Karpas-422 (cell line): ENCODE measurements around the gene ITGB6. TPM values are rescaled to one million over a fixed set of nuclear protein-coding genes. Genes with fewer than 3 reads are reported as not detected.
A peak's percentile ranks its signal among the peaks of the same experiment; 100 is the strongest.
"Not testable (repeated sequence)": the region's sequence is repeated elsewhere in the genome, so short reads cannot be mapped to it uniquely, and the experiment has no call there.

ENCODE experiments used
- DNase-seq: peaks from one replicate; pipeline ENCODE4 v3.0.0-alpha.2; 2015
- H2AFZ ChIP-seq: fragments of 200-600 bp; sonication (generic); 2 replicates; pipeline ENCODE4 v1.6.1; 2014; ENCODE audit warnings: antibody characterized with exemption, low read length, mixed read lengths
- H3K27ac ChIP-seq: fragments of 200-600 bp; sonication (generic); 2 replicates; pipeline ENCODE4 v1.5.1; 2014; ENCODE audit warnings: mild to moderate bottlenecking, low read length, moderate library complexity
- H3K27me3 ChIP-seq: fragments of 200-600 bp; sonication (generic); 2 replicates; pipeline ENCODE4 v1.6.1; 2014; ENCODE audit warnings: low read length, mixed read lengths
- H3K36me3 ChIP-seq: fragments of 200-600 bp; sonication (generic); 2 replicates; pipeline ENCODE4 v1.6.1; 2014; ENCODE audit warnings: low read length, mixed read lengths; ENCODE audit not compliant: insufficient read depth
- H3K4me1 ChIP-seq: fragments of 200-600 bp; sonication (generic); 2 replicates; pipeline ENCODE4 v1.6.1; 2014; ENCODE audit warnings: mild to moderate bottlenecking, low read length, mixed read lengths
- H3K4me2 ChIP-seq: fragments of 200-600 bp; sonication (generic); 2 replicates; pipeline ENCODE4 v1.6.1; 2014; ENCODE audit warnings: low read length, low read depth, mild to moderate bottlenecking; ENCODE audit not compliant: poor library complexity, severe bottlenecking
- H3K4me3 ChIP-seq: fragments of 200-600 bp; sonication (generic); 2 replicates; pipeline ENCODE4 v1.5.1; 2014; ENCODE audit warnings: mild to moderate bottlenecking, antibody characterized with exemption, low read length, mixed read lengths
- H3K79me2 ChIP-seq: fragments of 200-600 bp; sonication (generic); 2 replicates; pipeline ENCODE4 v1.6.1; 2014; ENCODE audit warnings: mild to moderate bottlenecking, low read length, mixed read lengths
- H3K9ac ChIP-seq: fragments of 200-600 bp; sonication (generic); 2 replicates; pipeline ENCODE4 v1.6.0; 2014; ENCODE audit warnings: low read length
- H3K9me2 ChIP-seq: fragments of 200-600 bp; sonication (generic), shearing (Covaris generic); replicated peaks from 2 replicates; pipeline ENCODE4 v1.6.0; 2014; ENCODE audit warnings: mild to moderate bottlenecking, low read length, moderate library complexity; ENCODE audit not compliant: insufficient read depth
- H3K9me3 ChIP-seq: fragments of 300-700, 200-600 bp; sonication (generic); 2 replicates; pipeline ENCODE4 v1.6.1; 2014; ENCODE audit warnings: low read length, mixed read lengths
- H4K20me1 ChIP-seq: fragments of 200-600 bp; sonication (generic); 2 replicates; pipeline ENCODE4 v1.6.1; 2014; ENCODE audit warnings: mild to moderate bottlenecking, antibody characterized with exemption, low read length, low read depth; ENCODE audit not compliant: insufficient read depth
- total RNA-seq: library from RNA; depleted of rRNA; stranded (reverse); fragments of >200 nt; shearing (Covaris generic); gene quantifications from 2 replicates; pipeline ENCODE4 v1.2.3, GENCODE V29; 2014; ENCODE audit warnings: low replicate concordance

Gene ITGB6
- total RNA-seq, 1 experiment from 2014 or later = not detected

DNA sequence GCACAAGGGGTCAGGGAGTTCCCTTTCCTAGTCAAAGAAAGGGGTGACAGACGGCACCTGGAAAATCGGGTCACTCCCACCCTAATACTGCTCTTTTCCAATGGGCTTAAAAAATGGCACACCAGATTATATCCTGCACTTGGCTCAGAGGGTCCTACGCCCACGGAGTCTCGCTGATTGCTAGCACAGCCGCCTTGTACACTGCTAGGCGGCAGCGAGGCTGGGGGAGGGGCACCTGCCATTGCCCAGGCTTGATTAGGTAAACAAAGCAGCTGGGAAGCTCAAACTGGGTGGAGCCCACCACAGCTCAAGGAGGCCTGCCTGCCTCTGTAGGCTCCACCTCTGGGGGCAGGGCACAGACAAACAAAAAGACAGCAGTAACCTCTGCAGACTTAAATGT is 85.4 kb downstream of the ITGB6 start:
- H3K79me2 ChIP-seq, H3K9me3 ChIP-seq, H3K4me3 ChIP-seq, H3K4me1 ChIP-seq, H3K4me2 ChIP-seq, H3K27me3 ChIP-seq, H3K36me3 ChIP-seq, DNase-seq, H4K20me1 ChIP-seq, H3K9ac ChIP-seq, H2AFZ ChIP-seq, H3K27ac ChIP-seq, H3K9me2 ChIP-seq: not testable (repeated sequence)

DNA sequence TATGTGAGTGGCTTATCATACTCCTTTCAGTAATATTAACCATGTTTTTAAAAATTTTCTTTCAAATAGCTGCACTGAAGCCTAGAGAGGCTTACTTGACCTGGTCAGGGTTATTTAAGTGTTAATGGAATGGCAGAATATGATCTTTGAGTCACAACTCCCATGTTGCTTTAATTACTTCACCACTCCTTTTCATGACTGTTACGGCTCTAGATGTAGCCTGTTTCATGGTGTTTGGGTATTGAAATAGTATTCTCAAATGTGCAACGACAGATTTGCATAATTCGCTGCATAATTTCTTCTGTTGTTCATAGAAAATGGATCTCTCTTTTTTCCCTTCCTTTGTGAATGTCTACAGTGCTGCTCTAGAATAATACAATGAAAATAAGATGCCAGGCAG is 86.1 kb downstream of the ITGB6 start:
- H3K79me2 ChIP-seq = no peaks in the 10 kb centered on the region
- H3K4me2 ChIP-seq = no peak overlapping the region
- H3K27ac ChIP-seq = no peak overlapping the region
- H2AFZ ChIP-seq = no peak overlapping the region
- H4K20me1 ChIP-seq = no peaks in the 10 kb centered on the region
- H3K4me3 ChIP-seq = no peak overlapping the region
- no peaks in the 10 kb centered on the region for H3K36me3 ChIP-seq
- no peaks in the 10 kb centered on the region for H3K27me3 ChIP-seq
- no peaks in the 10 kb centered on the region for H3K9me3 ChIP-seq
- no peak overlapping the region for H3K9ac ChIP-seq
- H3K4me1 ChIP-seq = no peaks in the 10 kb centered on the region
- DNase-seq = no peak
- H3K9me2 ChIP-seq = no peaks in the 10 kb centered on the region

- Histone ChIP-seq H3K4me3 (no peak overlapping the region), H3K79me2 (no peaks in the 10 kb centered on the region), H4K20me1 (no peaks in the 10 kb centered on the region), H3K9ac (no peak overlapping the region), H3K27me3 (no peaks in the 10 kb centered on the region), H3K4me1 (no peaks in the 10 kb centered on the region), H3K4me2 (no peak overlapping the region), H3K9me3 (no peaks in the 10 kb centered on the region), H3K9me2 (no peaks in the 10 kb centered on the region), H2AFZ (no peak overlapping the region), H3K36me3 (no peaks in the 10 kb centered on the region), H3K27ac (no peak overlapping the region)
- DNase-seq = no peak
These were observed 87.9 kb downstream of the ITGB6 start for GRCh38 chr2:160111951-160112798.

DNA sequence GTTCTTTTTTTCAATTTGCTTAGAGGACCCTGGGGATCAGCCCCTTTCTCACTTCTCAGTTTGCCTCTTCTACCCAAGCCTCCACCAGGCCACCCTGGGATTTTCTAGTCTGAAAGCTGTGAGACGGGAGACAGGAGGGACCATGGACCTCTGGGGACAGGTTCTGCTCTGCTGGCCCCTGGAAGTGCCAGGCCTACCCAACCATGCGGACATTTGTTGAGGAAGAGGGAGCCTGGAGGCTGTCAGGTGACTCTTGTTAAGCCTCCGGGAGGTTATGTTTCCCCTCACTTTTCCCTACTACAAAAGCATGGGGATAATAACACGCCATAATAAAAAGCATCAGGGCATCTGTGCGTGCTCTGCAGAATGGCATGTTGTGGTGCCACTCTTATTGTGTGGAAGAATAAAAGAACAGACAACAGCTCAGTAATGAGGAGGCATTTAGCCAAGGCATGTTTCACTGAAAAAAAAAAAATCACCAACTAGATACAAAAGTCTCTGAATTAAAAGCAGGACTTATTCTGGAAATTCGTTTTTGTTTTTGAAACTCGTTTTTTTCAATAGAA is 89.3 kb downstream of the ITGB6 start:
- Histone ChIP-seq H3K4me3 (no peak overlapping the region), H4K20me1 (no peaks in the 10 kb centered on the region), H3K9ac (no peak overlapping the region), H3K9me2 (no peaks in the 10 kb centered on the region), H3K9me3 (no peaks in the 10 kb centered on the region), H3K4me2 (no peak overlapping the region), H3K36me3 (no peaks in the 10 kb centered on the region), H3K4me1 (no peaks in the 10 kb centered on the region), H3K27me3 (no peaks in the 10 kb centered on the region), H3K27ac (no peak overlapping the region), H3K79me2 (no peaks in the 10 kb centered on the region), H2AFZ (no peak overlapping the region)
- no peak for DNase-seq

- Histone ChIP-seq H3K27ac (no peak overlapping the region), H3K36me3 (no peaks in the 10 kb centered on the region), H3K27me3 (no peaks in the 10 kb centered on the region), H4K20me1 (no peaks in the 10 kb centered on the region), H3K4me3 (no peak overlapping the region), H3K9me2 (no peaks in the 10 kb centered on the region), H3K9ac (no peak overlapping the region), H3K79me2 (no peaks in the 10 kb centered on the region), H2AFZ (no peak overlapping the region), H3K4me1 (no peaks in the 10 kb centered on the region), H3K4me2 (no peak overlapping the region), H3K9me3 (no peaks in the 10 kb centered on the region)
- peak; percentile 87 for DNase-seq
These were observed 90.0 kb downstream of the ITGB6 start for GRCh38 chr2:160109939-160110673.

- H3K4me2 ChIP-seq = no peak overlapping the region
- no peaks in the 10 kb centered on the region for H4K20me1 ChIP-seq
- no peaks in the 10 kb centered on the region for H3K36me3 ChIP-seq
- H2AFZ ChIP-seq = no peak overlapping the region
- H3K27ac ChIP-seq = no peak overlapping the region
- no peak for DNase-seq
- H3K79me2 ChIP-seq = no peaks in the 10 kb centered on the region
- no peaks in the 10 kb centered on the region for H3K9me3 ChIP-seq
- H3K9me2 ChIP-seq = no peaks in the 10 kb centered on the region
- no peaks in the 10 kb centered on the region for H3K27me3 ChIP-seq
- no peak overlapping the region for H3K9ac ChIP-seq
- H3K4me3 ChIP-seq = no peak overlapping the region
- H3K4me1 ChIP-seq = no peaks in the 10 kb centered on the region
These were observed 90.8 kb downstream of the ITGB6 start for GRCh38 chr2:160109243-160109642.

DNA sequence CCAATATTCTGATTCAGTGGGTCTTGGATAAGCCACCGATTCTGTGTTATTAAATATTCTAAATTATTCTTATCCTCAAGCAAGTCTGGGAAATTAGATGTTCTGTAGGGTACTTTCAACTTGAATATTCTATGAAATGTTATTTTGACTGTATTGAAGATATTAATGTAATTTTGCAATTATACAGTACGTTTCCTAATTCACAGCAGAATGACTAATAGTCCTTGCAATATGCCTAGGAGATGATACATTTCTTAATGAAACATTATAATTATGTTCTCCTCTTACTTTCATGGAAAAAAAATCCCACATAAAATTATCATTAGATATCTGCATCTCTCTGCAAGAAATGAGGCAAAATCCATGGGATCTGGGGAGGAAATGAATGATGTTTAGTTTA is 91.4 kb downstream of the ITGB6 start:
- Histone ChIP-seq H2AFZ (no peak overlapping the region), H3K79me2 (no peaks in the 10 kb centered on the region), H3K4me1 (no peaks in the 10 kb centered on the region), H3K4me3 (no peak overlapping the region), H3K4me2 (no peak overlapping the region), H3K9me2 (no peaks in the 10 kb centered on the region), H3K36me3 (no peaks in the 10 kb centered on the region), H4K20me1 (no peaks in the 10 kb centered on the region), H3K9me3 (no peaks in the 10 kb centered on the region), H3K9ac (no peak overlapping the region), H3K27ac (no peak overlapping the region), H3K27me3 (no peaks in the 10 kb centered on the region; the same call in 1 of the 2 replicates)
- DNase-seq = no peak

DNA sequence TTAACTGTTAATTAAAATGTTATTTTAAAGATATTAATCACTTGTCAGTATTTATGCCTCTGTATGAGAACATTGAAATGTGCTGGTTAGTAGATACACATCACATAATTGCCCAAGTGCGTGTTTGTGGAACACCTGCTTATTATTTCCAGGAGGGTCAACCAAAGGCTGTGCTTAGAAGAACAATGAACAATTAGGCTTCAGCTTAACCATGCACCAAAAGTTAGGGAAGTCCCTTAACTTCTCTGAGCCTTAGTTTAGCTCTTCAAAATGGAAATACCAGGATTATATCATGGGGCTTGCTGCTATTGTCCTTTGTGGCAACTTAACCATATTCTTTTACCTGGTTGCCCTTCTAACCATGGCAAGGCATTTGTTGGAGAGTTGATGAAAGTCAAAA is 94.7 kb downstream of the ITGB6 start:
- no peaks in the 10 kb centered on the region for H4K20me1 ChIP-seq
- DNase-seq = no peak
- no peaks in the 10 kb centered on the region for H3K79me2 ChIP-seq
- H2AFZ ChIP-seq = no peak overlapping the region
- H3K9ac ChIP-seq = no peak overlapping the region
- no peaks in the 10 kb centered on the region; the same call in 1 of the 2 replicates for H3K27me3 ChIP-seq
- H3K9me2 ChIP-seq = no peaks in the 10 kb centered on the region
- H3K4me1 ChIP-seq = no peaks in the 10 kb centered on the region
- no peak overlapping the region for H3K4me2 ChIP-seq
- H3K9me3 ChIP-seq = no peaks in the 10 kb centered on the region
- no peak overlapping the region for H3K4me3 ChIP-seq
- H3K36me3 ChIP-seq = no peaks in the 10 kb centered on the region
- H3K27ac ChIP-seq = no peak overlapping the region
